GM12874 (cell line): ENCODE results near the gene PLEKHA6.

ENCODE experiments used
- TF ChIP-seq, protein P1 (sequence below): IDR thresholded peaks from 2 replicates; pipeline ENCODE4 v1.5.1; 2011; ENCODE audit warnings: low read depth, mild to moderate bottlenecking, control low read depth, low read length, moderate library complexity; ENCODE audit not compliant: insufficient read depth

The PLEKHA6 gene

DNA sequence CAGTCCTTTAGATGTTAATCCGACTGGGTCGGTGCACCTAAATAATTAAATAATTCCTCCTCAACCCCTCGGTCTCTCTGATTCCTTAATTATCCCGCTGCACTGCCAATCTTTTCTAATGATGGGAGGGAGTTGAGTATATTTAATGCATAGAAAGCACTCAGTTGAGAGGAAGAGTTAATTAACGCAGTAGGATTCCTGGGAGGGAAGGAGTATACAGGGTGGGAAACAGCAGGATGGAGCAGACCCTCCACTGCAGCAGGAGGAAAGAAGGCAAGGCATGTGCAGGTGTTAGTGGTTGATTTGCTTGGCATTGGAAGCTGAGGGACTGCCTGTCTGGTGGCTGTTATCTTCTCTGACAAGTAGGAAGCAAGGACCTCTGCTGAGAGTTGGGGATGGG lies 183.7 kb downstream of the PLEKHA6 start:
- TF ChIP-seq, protein P1, sequence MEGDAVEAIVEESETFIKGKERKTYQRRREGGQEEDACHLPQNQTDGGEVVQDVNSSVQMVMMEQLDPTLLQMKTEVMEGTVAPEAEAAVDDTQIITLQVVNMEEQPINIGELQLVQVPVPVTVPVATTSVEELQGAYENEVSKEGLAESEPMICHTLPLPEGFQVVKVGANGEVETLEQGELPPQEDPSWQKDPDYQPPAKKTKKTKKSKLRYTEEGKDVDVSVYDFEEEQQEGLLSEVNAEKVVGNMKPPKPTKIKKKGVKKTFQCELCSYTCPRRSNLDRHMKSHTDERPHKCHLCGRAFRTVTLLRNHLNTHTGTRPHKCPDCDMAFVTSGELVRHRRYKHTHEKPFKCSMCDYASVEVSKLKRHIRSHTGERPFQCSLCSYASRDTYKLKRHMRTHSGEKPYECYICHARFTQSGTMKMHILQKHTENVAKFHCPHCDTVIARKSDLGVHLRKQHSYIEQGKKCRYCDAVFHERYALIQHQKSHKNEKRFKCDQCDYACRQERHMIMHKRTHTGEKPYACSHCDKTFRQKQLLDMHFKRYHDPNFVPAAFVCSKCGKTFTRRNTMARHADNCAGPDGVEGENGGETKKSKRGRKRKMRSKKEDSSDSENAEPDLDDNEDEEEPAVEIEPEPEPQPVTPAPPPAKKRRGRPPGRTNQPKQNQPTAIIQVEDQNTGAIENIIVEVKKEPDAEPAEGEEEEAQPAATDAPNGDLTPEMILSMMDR = no peak

DNA sequence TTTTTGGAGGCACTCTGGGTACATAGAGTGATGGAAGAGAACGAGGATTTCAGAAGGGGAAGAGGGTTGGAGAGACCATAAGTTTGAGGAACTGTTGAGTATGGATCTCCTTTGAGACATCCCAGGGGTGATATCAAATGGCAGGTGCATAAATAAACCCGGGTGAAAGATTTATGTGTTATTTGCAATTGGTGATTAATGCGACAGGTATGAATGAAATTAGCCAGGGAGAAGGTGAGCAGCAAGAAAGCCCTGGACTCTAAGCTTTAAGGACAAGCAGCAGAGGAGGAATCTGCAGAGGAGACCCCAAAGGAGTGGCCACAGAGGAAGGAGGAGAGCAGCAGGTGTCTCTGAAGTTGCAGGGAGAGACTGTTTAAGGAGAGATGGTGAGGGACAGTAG lies 184.8 kb downstream of the PLEKHA6 start:
- TF ChIP-seq, protein P1 = no peak

DNA sequence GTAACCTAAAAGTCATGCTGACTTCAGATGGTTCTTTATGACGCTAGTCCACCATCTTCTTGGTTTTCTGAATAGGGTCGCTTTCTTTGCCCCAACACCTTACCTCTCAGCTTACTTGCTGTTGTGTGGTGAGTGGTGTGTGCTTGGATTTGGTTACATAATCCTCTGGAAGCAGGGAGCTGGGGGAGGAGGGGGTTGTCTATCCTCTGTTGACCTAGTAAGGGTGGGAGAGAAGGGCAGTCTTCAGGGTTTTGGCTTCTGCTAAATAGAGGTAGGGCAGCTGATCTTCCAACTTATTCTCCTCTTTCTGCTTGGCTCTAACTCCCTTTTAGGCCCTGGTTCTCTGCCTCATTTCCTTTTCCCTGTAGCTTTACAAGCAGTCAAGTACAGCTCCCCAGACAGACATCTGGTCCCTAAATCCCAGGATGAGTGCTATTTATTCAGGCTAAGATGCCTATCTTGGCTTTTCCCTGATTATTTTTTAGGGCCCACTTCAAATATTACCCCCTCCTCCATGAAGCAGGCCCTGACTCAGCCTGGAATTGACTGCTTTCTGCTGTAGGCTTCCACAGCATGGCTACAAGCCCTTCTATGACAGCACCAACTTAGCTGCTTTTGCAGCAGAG lies 187.2 kb downstream of the PLEKHA6 start:
- TF ChIP-seq, protein P1 = no peak

DNA sequence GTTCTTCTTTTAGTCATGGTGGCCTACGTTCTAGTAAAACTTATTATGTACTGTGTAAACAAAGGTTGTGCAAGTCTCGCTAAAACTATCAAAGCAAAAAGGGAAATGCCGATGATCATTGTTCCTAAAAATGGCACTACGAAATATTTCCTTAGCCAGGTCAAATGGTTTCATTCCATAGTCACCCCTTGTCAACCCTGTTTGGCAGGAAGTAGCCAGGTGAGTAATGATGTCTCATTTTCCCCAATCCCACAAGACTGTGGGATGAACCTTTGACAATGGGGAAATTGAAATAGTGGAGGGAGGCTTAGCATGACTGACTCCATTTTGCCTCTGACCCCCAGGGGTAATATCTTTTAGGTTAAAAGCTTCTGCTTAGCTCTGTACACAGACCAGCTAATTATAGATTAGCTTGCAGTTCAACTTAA lies 188.0 kb downstream of the PLEKHA6 start:
- TF ChIP-seq, protein P1 = no peak

DNA sequence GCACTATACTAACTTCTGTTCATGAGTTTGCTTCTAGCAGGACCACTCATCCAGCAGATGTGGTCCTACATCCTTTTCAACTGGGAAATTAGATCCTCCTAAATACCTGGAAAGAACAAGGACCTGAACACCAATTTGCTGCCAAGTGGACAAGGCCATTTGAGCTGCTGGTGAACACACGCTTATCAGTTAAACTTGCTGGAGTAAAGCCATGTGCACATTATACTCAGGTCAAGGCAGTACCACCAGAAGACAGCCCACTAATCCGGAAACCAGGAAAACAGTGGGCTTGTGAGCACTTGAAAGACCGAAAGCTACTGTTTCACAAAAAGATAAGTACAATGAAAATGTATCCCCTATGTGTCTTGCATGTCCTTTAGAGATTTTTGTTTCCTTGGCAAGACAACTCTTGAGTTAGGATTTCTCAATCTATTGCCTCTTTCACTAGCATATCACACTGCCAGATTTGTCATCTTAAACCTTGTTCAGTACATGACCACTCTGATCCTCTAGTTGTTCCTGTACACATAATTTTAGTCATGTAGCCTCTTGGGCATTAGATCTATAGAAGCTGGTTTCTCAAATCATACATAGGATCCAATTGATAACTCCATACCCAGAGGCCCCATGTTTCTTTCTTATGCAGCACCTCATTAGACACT lies 189.1 kb downstream of the PLEKHA6 start:
- TF ChIP-seq, protein P1 = no peak

DNA sequence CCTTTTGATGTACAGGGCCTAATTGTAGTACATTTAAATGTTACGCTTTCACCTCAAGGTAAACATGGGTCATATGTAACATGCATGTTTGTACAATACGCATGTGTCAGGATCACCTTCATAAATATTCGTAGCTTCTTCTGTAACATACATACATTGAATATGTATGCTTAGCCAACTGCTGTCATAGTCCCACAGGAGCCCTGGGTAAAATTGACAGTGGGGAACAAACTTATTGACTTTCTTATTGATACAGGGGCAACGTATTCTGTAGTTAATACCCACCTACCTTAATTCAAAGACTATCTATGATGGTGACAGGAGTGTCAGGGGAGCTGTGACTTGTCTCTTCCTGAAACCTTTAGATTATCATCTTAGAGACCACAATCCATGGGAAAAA lies 189.9 kb downstream of the PLEKHA6 start:
- TF ChIP-seq, protein P1 = no peak
